SKM-1 (cell line): Measurements from ENCODE around the gene IL26.

ENCODE experiments used
- DNase-seq: peaks from one replicate; lab custom pipeline; 2025; ENCODE audit not compliant: unreplicated experiment; lab: John Stamatoyannopoulos, UW

The IL26 gene

GRCh38 chr12:68158432-68158831 is 67.2 kb downstream of the IL26 start:
- DNase-seq: no peak

- DNase-seq: no peak
These were observed 68.2 kb downstream of the IL26 start for GRCh38 chr12:68157380-68157779.

- DNase-seq: no peak
These were observed 69.0 kb downstream of the IL26 start for GRCh38 chr12:68156636-68157035.

- no peak for DNase-seq
These were observed 70.8 kb downstream of the IL26 start for GRCh38 chr12:68154779-68155178.
